ENCODE data around the gene YPEL4.

The YPEL4 gene

DNA sequence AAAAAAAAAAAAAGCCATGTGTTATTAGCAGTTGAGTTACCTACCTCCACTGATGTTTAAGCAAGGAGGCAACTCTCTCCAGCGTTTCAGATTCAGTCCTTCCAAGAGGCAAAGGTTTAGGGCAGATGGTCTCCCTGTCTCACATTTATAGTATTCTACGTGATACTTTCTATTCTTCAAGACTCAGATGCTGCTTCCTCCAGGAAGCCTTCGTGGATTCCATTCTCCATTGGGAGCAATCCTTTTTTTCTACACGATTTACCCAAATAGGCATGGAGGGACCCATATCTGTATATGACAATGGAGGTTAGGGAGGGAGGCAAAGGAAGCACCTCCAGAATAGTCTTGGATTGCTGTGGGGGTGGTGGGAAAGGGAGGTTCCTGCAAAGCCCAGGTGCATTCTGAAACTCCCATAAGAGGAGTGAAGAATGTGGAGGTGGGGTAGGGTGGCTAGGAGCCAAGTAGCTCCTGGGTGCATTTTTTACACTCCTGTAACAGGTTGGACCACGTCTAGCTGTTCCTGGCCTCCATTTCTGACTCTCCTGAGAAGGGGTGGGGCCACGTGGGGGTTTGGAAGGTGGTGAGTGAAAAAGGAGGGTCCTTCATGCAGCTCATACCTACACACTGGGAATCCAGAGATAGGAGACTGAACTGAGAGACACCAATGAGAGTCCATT is 16.2 kb downstream of the YPEL4 start:
- no peak for DNase-seq (ENCODE audit: low read depth in 2 of 2)

DNA sequence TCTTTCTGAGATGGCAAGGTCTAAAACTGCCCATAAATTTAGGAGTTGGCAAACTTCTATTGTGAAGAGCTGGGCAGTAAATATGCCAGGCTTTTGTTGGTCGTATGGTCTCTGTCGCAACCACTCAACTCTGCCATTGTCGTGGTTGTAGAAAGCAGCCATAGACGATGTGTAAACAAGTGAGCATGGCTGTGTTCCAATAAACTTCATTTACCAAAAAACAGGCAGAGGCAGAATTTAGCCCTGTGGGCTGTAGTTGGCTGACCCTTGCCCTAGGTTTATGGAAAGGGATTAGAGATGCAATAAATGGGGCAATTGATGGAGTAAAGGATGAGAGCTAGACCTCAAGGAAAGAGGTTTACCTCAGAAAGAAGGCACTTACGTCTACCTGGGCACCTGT is 17.6 kb downstream of the YPEL4 start:
- DNase-seq (ENCODE audit: low read depth in 2 of 2): no peak

DNA sequence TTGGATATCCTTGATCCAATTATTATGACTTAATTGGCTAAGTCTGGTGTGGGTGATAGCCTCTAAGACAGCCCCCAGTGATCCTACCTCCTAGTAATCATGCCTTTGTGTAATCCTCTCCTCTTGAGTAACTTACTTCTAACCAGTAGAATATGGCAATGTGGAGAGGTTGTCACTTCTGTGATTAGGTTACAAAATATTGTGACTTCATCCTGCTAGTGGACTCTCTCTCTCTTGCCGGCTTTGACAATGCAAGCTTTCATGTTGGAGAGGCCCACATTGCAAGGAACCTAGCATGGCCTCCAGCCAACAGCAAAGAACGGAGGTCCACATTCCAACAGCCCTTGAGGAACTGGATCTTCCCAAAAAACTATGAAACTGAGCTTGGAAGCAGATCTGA is 19.5 kb downstream of the YPEL4 start:
- DNase-seq (ENCODE audit: low read depth in 2 of 2): no peak

DNA sequence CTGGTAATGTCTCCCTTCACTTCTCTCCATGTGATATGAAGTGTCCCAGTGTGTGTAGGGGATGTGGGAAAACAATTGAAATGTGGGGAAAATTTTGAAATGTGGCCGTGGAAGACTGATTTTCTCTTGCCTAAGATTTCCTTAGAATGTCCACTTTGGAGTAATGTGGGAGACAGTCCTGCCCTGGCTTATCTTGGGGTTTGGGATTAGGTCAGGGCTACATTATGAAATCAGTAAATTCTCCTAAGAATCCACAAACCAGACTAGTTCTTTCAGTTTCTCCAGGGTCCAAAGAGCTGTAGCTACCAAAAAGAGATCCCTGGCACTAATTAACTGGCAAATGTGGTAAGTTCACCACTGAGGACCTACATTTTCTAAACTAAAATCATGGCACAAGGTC is 22.8 kb downstream of the YPEL4 start:
- DNase-seq (ENCODE audit: low read depth in 2 of 2): no peak

DNA sequence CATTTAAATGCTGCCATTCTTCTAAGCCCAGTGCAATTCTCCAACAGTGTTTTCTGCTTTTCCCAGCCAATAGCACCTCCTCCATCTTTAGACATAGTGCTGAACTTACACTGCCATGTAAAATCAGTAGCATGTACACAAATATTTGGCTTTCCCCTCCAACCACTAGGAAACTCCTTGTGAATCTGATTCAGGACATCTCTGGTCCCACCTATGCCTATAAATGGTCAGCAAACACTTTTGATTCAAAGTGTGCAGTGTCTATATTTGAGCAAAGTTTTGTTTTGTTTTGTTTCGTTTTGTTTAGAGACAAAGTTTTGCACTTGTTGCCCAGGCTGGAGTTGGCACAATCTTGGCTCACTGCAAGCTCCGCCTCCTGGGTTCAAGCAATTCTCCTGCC is 24.8 kb downstream of the YPEL4 start:
- no peak for DNase-seq (ENCODE audit: low read depth in 2 of 2)

DNA sequence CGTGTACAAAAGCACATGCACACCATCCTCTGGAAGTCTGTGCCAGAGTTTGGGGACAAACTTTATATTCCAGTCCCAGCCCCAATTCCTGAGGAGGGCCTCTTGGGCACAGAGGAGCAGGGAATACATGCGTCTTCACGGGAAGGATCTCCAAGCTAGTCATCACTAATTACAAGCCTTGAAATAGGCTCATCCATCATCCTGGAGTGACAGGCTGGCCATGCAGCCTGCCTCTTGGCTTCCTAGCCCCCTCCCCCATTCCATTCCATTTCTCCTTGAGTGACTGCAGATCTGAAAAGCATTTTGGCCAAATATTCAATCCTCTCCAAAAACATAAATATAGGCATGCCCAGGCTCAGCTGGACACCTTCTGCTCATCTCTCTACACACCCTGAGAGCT is 27.4 kb downstream of the YPEL4 start:
- DNase-seq (ENCODE audit: low read depth in 2 of 2): no peak

DNA sequence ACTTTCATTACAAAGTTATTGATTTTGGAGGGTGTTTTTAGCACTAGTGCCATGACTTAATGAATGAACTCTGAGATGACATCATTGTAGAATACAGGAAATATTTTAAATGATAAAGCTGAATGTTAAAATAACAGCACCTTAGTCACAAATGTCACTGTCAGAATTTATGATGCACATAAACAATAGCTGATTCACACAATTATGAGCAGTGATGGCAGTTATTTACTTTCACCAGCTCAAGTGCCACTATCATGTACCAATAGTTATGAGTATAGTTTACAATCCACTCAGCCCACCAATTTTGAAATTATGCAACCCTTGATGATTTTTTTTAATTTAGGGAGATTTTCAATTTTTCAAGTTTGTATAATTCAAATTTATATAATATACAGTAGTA is 29.2 kb downstream of the YPEL4 start:
- DNase-seq (ENCODE audit: low read depth in 2 of 2): no peak

DNA sequence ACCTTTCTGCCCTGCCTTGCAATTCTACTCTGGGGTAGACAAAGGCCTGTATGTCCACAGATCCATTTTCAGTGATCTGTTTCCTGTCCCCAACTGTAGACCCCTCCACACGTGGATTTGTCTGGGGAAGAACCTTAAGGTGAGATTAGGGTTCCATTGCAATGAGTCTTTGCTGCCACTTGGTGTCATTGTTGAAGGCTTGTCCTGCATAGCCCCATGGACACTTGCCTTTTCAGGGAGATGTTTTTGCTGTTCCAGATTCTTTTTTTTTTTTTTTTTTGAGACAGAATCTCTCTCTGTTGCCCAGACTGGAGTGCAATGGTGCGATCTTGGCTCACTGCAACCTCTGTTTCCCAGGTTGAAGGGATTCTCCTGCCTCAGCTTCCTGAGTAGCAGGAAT is 30.4 kb downstream of the YPEL4 start:
- DNase-seq (ENCODE audit: low read depth in 2 of 2): no peak

DNA sequence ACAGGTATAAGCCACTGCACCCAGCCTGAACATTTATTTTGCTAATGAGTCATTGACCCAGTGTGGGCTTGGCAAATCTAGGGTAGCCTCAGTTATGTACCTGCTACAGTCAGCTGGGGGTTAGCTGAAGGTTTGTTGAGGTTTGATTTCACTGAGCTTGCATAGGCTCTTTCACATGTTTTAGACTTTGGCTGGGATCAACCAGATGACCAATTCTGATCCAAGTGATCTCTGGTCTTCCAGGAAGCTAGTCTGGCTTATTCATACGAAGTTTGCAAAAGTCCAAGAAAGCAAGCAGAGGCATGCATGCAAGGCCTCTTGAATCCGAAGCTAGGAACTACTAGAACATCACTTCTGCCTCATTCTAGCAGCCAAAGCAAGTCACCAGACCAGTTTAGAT is 31.3 kb downstream of the YPEL4 start:
- no peak for DNase-seq (ENCODE audit: low read depth in 2 of 2)

DNA sequence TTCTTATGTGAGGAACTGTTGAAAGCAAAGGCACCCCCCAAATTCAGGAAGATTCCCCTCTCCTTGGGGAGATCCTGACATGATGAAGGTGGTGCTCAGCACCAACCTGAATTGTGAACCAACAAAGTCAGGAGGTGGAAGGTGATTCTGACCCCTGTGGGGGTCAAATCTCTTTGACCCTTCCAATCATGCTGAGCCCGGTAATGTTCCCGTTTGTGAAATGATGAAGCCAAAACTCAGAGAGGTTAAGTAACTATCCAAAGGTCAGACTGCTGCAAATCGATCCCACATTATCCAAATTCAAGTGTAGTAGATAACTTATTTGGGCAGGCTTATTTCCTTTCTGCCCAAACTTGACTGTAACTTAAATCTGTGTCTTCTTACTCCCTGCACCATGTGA is 33.1 kb downstream of the YPEL4 start:
- no peak for DNase-seq (ENCODE audit: low read depth in 2 of 2)

DNA sequence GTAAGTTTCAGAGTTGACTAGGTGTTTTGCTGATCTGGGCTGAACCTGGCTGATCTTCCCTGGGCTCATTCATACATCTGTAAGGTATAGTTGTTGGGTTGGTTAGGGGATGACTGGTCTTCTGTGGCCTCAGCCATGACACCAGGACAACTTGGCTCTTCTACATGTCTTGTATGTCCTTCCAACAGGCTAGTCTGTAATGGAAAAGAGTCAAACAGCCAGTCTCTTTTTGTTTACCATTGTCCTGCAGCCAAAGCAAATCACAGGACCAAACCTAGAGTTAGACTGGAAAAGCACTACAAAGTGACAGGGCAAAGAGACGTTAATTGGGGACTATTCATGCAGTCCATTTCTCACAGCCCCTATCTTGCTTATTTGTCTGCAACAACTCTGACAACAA is 34.4 kb downstream of the YPEL4 start:
- no peak for DNase-seq (ENCODE audit: low read depth in 2 of 2)

DNA sequence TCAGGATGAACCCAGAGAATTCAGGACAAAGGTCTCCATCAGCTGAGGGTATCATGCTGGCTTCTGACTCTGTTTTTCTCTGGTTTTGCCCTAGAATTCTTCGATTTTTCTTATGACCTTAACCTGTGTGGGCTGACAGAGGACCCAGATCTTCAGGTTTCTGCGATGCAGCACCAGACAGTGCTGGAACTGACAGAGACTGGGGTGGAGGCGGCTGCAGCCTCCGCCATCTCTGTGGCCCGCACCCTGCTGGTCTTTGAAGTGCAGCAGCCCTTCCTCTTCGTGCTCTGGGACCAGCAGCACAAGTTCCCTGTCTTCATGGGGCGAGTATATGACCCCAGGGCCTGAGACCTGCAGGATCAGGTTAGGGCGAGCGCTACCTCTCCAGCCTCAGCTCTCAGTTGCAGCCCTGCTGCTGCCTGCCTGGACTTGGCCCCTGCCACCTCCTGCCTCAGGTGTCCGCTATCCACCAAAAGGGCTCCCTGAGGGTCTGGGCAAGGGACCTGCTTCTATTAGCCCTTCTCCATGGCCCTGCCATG is 35.4 kb downstream of the YPEL4 start:
- no peak for DNase-seq (ENCODE audit: low read depth in 2 of 2)

DNA sequence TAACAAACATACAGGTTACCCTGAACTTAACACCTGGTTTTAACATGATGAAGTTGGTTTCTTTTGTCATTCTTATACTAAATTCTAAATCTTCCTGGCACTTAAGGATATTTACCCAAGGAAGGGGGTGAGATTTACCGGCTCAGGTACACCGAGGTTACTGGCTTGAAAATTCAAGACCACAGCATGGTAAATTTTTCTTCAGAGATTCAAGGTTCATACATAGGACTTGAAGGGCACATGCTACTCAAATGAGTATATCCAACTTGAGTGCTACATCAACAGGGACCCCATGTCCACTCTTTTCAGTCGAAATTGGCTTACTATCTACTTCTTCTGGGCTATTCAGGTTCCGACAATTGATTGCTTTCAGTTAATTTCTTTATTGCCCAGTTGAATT is 39.5 kb downstream of the YPEL4 start:
- DNase-seq (ENCODE audit: low read depth in 2 of 2): no peak

DNA sequence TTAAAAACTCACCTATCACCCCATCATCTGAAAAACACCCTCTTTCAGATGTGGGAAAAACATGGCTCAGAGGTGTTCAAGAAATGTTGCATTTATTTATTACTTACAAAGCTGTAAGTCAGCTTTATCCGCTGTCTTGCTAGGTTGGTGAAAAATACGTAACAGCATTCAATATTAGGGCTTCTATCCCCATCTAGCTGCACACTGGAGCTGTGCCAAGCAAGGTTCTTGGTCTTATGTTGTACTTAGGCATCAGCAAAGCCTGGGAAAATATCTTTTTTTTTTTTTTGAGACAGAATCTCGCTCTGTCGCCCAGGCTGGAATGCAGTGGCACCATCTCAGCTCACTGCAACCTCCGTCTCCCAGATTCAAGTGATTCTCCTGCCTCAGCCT is 44.7 kb downstream of the YPEL4 start:
- DNase-seq (ENCODE audit: low read depth in 2 of 2): no peak

DNA sequence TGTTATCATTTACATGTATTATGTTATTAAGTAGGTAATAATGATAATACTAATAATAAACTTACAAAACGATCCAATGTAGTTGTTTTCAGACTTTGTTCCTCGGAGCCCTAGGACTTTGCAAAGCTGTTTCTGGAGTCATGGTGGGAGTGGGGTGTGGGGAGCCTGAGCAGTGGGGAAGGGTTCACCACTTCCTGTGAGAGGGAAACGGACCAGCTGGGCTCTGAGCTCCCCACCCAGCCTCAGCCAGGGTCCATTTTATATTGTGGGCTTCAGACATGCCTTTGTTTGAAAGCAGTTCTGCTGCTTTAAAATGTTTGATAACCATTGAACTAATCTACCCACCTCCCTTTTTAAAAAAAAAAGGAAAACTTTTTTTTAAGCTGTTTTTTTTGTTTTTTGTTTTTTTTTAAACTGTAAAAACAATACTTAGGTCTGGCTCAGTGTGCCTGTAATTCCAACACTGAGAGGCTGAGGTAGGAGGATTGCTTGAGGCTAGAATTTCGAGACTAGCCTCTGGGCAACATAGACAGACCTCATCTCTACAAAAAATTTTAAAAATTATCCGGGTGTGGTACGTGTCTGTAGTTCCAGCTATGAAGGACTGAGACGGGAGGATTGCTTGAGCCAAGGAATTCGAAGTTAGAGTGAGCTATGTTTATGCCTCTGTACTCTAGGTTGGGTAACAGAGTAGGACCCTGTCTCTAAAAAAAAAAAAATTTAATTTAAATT is 45.2 kb downstream of the YPEL4 start:
- no peak for DNase-seq (ENCODE audit: low read depth in 2 of 2)

DNA sequence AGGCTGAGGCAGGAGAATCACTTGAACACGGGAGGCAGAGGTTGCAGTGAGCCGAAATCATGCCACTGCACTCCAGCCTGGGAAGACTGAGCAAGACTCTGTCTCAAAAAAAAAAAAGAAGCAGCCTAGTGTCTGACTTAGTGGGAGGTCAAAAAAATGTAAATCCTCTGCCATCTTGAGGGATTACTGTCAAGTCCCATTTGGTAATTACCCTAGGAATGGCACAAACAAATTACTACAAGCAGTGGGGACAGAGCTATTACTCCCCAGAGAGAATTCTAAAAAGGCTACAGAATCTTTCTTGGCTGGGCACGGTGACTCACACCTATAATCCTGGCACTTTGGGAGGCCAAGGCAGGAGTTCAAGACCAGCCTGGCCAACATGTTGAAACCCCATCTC is 48.4 kb downstream of the YPEL4 start:
- no peak for DNase-seq (ENCODE audit: low read depth in 2 of 2)

DNA sequence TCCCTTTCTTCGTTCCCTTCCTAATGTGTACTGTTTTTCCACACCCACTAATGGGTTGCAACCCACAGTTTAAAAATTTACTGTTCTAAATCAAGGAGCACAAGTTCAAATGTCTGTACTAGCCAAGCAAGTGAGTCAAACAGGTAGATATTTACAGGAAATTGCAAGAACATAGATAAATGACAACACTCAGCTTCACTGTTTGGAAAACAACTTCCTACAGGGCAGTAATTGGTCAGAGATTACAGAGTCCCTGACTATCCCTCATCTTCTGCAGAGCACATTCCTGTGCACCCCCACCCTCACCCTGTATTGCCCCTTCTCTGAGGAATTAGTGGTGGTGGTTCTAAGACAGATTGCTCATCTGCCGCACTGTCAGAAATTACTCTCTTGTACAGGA is 50.3 kb downstream of the YPEL4 start:
- no peak for DNase-seq (ENCODE audit: low read depth in 2 of 2)

DNA sequence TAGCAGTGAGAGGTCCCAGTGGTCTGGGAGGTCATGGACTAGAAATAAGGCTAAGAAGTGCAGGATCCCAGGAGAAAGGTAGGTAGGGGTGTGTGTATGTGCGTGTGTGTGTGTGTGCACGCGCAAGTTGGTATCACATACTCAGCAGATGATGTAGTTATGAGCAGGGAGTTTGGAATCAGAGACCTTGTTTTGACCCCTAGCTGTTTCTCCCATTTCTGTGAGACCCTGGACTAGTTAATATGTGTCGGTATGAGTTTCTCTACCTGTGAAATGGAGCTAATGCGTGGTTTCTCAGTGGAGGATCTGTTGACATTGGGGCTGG is 50.9 kb downstream of the YPEL4 start:
- DNase-seq (ENCODE audit: low read depth in 2 of 2): no peak

DNA sequence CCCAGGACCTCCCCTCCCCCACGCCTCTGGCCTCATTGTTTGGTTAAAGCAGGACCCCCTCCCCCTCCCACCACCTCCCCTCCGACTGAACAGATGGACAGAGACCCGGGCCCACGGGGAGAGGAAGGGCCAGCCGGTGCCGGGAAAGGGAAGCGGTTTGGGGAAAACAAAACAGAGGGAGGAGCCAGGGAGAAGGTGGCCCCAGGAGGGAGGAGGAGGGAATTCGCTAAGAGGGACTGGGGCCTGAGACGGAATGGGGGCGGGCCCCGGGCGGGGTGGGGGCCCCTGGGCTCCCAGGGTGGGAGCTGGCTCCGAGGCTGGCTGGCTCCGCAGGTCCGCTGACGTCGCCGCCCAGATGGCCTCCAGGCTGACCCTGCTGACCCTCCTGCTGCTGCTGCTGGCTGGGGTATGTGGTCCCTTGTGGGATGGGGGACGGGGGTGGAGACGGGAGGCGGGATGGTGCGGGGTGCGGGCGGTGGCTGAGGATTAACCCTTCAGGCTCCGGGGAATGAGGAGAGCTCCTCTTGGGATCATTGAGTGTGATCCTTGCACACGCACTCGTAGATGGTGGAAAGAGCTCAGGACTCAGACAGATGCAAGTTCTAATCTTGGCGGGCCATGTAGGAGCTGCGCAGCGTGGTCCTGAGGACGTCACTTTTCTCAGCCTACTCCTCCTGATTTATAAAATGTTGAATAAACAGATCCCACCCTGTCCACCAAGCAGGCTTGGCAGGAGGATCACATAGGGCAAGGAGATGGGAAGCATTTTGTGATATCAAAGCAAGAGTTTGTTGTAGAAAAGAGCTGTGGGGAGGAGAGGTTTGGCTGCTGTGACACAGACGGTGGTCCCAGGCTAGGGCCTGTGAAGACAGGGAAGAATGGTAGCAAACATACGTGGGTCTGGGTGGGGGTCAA is 51.5 kb downstream of the YPEL4 start:
- no peak for DNase-seq (ENCODE audit: low read depth in 2 of 2)

DNA sequence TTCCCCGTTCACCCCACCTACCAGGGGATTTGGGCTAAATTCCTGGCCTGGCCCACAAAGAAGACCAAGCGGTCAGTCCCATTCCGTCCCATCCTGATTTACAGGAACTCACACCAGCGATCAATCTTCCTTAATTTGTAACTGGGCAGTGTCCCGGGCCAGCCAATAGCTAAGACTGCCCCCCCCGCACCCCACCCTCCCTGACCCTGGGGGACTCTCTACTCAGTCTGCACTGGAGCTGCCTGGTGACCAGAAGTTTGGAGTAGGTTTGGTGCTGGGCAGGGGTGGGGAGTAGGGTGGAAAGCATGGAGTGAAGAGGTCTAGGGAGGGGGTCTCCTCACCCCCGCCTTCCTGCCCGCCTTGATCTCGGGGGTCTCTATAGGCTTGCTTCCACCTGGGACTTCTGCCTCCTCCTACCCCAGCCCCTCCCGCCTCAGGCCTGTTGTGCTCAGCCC is 52.2 kb downstream of the YPEL4 start, which contains the start of gene SERPING1:
Gene SERPING1, plus strand, starts transcription at position 225 of the 455 bp plus-strand sequence. CDS start 586 bp downstream, outside the sequence.
- no peak for DNase-seq (ENCODE audit: low read depth in 2 of 2)

DNA sequence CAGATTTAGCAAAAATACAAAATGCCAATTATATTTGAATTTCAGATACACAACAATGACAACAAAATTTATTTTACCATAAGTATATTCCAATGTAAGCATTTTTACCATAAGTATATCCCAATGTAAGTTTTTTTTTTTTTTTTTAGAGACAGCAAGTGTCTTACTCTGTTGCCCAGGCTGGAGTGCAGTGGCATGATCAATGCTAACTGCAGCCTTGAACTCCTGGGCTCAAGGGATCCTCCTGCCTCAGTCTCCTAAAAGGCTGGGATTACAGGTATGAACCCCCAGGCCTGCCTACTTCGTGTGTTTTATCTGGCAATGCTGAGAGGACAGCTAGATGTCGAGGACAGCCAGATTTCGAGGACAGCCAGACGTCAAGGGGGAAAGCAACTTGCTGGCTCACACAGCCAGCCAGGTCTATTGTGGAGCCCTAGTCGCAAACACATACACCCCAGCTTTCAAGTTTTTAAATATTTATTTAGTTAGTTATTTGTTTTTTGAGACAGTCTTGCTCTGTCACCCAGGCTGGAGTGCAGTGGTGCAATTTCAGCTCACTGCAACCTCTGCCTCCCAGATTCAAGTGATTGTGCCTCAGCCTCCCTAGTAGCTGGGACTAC is 53.3 kb downstream of the YPEL4 start:
- DNase-seq (ENCODE audit: low read depth in 2 of 2): no peak

Measured in stimulated activated CD8-positive, alpha-beta memory T cell treated with anti-CD3 and anti-CD28 coated beads, Interleukin-7, amount 100 ng/mL, for 1 hour (primary cell).